ENCODE measurements around the gene NEK1.
"Not testable (repeated sequence)": the region's sequence is repeated elsewhere in the genome, so short reads cannot be mapped to it uniquely, and the experiment has no call there.

Gene NEK1

DNA sequence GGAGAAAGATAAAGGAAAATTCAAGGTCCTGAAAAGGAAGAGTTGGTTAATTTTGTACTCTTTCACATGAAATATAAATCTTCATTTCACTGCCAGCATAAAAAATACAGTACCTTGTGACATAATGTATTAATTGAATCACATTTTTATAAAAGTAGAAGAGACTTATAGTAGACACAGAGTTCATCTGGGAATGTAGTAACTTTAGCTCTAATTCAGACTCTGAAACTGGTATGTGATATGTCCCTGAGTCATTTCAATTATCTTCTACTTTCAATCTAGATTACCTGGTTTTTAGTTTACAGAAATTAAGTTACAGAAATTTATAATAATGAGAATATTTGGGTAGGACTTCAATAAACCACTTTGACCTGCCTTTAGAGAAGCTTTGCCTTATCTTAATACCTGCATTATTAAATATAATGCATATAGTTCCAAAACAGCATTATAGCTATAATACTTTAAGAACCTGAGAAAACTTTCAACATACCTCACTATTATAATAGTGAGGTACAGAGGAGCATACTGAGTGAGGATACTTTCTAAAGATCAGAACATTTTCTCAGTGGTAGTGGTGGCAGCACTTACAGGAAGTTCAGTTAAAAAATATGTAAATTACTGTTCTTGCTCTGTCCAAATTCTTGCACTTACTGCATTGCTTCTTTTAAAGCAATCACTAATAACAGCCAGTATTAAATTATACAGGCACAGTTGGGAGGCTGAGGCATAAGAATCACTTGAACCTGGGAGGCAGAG, 11.2 kb downstream of the NEK1 start:
- DNase-seq (ENCODE audit: low read depth, low spot score) = no peak

DNA sequence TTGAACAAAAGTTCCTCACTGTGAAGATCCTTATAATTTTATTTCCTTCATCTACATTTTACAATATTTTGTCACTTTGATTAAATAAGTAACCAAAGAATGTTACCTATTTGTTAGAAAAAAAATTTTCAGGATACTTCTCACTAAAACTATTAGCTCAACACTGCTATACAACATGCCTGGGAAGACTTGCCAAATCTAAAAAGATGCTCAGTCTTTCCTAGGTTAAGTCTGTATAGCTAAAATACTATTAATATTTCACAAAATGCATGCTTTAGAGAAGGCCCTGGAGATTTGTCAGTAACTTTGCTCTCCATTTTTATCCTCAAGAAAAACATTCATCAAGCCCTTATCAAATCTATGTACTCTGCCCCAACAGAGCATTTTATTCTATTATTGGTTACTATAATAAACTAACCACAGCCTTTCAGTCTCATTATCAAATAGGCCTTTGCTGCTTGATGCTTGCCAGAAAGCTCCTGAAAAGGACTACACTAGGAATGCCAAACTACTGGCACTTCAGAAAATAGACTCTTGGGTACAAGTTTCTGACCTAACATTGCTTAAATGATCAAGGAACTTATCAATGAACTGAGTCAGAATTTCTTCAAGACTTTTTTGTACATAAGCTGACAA, 17.7 kb downstream of the NEK1 start:
- no peak for DNase-seq (ENCODE audit: low read depth, low spot score)

DNA sequence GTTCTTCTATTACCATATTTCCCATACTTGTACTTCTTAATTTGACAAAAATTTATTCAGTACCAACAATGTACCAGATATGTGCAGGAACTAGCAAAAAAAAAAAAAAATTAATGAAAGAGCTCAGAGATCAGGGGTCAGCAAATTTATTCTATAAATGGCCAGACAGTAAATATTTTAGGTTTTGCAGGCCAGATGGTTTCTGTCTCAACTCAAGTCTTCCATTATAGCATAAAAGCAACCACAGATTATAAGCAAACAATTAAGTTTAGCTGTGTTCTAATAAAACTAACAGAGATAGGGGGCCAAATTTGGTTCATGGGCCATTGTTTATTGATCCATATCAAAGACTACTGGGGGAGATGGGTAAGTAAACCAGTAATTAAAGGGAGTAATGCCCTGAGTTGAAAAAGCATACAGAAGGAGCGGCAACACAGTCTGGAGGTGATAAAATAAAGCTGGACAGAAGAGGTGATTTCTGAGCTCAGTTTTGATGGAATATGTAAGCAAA, 19.3 kb downstream of the NEK1 start:
- DNase-seq (ENCODE audit: low read depth, low spot score) = no peak

DNA sequence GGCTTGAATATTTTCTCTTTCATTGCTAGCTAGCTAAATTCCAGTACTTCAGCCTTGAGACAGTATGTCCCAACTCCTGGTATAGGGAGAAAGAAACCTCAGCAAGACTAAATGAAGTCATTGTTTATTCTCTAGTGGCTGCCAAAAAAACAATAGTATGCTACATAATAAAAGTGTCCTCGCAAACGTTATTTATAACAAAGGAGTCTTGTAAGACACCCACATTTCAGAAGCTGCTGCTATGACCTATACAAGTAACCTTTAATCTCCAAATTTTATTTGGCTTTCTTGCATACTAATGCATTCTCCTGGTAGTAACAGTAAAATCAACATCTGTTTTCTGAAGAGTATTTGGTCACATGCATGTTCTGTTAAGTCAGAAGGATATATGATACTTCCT, 28.8 kb downstream of the NEK1 start:
- DNase-seq (ENCODE audit: low read depth, low spot score) = no peak

DNA sequence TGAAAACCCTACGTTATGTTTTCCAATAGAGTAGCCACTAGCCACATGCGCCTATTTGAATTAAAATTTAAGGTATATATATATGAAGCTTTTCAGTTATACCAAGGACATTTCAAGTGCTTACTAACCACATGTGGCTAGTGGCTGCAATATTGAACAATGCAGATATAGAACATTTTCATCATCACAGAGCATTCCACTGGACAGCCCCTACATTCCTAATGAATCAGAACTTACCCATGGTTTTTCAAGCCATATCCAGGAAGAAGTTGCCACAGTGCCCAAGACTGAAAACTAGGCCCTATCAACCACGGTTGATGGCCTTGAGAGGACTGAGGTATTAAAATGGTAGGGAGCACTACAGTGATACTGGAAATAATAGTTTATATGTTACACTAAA, 29.7 kb downstream of the NEK1 start:
- DNase-seq (ENCODE audit: low read depth, low spot score) = no peak

DNA sequence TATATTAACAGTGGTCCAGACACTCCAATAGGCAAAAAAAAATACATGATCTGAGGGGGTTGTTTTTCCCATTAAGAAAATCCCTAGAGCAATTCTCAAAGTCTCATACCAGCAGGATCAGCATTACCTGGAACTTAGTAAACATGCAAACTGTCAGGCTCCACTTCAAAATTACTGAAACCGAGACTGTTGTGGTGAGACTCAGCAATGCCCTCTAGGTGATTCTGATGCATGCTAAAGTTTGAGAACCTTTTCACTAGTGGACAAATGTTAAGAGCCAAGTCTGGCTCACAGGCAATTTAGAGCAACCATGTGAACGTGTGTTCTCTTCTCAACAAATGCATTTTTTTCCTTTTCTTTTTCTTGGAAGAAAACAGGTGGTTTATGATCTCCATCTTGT, 30.2 kb downstream of the NEK1 start:
- DNase-seq (ENCODE audit: low read depth, low spot score) = no peak

DNA sequence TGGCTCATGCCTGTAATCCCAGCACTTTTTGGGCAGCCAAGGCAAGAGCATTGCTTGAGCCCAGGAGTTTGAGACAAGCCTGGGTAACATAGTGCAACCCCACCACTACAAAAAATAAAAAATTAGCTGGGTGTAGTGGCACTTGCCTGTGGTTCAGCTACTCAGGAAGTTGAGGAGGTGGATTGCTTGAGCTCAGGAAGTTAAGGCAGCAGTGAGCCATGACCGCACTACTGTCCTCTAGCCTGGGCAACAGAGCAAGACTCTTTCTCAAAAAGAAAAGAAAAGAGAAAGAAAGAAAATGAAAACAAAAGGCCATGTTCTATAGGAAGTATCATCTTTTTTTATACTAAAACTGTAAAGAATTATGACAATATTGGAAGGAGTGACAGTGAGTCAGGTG, 38.5 kb downstream of the NEK1 start:
- DNase-seq (ENCODE audit: low read depth, low spot score) = no peak

DNA sequence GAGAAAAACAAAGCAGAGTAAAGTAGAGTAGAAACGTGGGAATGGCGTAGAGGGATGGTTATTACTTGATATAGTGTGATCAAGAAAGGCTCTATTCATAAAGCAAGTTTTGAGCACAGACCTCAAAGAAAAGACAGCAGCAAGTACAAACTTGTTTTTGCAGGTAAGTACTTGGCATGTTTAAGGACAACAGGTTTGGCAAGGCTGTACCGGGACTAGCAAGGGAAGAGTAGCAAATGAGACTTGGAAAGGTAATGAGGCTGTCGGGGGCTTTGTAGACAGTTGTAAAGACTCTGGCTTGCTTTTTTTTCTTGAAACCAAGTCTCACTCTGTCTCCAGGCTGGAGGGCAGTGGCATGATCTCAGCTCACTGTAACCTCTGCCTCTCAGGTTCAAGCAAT, 40.9 kb downstream of the NEK1 start:
- no peak for DNase-seq (ENCODE audit: low read depth, low spot score)

DNA sequence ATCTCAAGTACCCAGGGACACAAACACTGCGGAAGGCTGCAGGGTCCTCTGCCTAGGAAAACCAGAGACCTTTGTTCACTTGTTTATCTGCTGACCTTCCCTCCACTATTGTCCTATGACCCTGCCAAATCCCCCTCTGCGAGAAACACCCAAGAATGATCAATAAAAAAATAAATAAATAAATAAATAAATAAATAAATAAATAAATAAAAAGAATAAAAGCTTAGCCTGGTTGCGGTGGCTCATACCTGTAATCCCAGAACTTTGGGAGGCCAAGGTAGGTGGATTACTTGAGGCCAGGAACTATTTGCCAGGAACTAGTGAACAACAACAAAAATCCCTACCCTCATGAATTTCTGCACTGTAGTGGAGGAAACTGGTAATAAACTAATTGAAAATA, 41.4 kb downstream of the NEK1 start:
- DNase-seq (ENCODE audit: low read depth, low spot score) = not testable (repeated sequence)

DNA sequence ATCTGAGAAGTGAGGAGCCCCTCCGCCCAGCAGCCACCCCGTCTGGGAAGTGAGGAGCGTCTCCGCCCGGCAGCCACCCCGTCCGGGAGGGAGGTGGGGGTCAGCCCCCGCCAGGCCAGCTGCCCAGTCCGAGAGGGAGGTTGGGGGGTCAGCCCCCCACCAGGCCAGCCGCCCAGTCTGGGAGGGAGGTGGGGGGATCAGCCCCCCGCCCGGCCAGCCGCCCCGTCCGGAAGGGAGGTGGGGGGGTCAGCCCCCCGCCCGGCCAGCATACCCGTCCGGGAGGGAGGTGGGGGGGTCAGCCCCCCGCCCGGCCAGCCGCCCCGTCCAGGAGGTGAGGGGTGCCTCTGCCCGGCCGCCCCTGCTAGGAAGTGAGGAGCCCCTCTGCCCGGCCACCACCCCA, 42.1 kb downstream of the NEK1 start:
- not testable (repeated sequence) for DNase-seq (ENCODE audit: low read depth, low spot score)

DNA sequence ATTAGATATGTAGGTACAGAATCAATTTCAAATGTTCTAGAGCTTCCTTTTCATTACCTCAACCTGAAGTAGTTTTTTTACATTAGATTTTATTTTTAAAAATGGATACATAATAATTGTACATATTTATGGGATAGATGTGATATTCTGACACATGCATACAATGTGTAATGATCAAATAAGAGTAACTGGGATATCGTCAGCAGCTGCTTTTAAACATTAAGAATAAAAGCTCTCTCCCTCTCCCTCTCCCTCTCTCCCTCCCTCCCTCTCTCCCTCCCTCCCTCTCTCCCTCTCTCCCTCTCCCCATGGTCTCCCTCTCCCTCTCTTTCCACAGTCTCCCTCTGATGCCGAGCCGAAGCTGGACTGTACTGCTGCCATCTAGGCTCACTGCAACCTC, 43.2 kb downstream of the NEK1 start:
- DNase-seq (ENCODE audit: low read depth, low spot score) = not testable (repeated sequence)

DNA sequence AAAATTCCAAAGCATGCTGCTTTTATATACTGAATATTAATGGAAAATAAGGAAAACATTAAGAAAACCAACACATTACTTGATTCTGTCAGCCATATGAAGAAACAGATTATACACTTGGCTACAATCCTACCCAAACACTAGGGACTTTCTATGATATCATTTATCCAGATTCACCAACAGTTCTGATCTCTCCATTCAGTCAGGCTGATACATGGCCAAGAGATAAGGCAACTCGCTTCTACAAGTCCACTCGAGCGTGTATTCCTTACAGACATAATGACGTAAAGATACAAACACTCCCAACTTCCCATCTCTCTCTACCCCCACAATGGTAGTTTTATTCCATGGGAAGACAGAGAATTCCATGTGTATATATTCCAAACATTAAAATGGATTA, 44.5 kb downstream of the NEK1 start:
- no peak for DNase-seq (ENCODE audit: low read depth, low spot score)

DNA sequence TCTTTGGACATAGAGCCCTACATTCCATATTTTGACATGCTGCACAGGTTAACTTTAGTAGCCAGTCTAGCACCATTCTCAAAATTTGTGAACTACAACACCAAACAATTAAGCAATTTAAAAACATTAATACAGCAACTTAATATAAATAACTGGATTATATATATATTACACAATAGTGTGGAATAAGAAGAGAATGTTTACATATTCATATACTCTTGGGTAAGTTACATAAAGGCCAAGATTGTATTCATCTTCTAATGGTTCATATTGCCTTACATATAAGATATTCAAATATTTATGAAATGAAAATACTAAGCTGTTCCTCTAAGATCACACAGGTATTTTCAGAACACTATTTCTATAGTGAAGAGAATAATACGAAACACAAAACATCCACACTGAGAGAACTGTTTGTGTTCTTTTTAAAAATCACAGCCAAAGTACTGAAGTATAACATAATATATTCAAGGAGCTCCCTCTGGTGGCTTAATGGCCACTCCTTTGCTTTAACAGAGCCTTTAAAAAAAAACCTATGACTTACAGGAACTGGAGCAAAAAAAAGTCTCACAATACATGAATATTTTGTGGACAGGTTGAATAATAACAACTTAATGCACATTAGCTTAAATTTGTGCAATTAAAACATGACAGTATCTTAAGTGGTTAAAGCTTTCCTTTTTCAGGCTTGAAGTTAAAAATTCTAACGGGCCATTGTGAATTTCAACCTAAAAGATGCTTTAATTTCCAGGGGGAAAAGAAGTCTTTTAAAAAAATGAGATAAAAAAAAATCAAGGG, 46.2 kb downstream of the NEK1 start:
- peak; percentile 16 for DNase-seq (ENCODE audit: low read depth, low spot score)

DNA sequence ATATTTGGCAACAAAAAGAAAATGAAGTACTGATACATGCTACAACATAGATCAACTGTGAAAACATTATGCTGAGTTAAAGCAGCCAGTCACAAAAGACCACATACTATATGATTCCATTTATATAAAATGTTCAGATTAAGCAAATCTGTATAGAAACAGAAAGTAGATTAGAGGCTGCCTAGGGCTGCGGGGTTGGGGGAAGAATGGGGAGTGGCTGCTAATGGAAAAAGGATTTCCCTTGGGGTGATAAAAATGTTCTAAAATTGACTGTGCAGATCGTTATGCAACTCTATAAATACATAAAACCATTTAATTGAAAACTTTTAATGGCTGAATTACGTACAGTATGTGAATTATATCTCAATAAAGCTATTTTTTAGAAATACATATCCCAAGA, 46.8 kb downstream of the NEK1 start:
- no peak for DNase-seq (ENCODE audit: low read depth, low spot score)

DNA sequence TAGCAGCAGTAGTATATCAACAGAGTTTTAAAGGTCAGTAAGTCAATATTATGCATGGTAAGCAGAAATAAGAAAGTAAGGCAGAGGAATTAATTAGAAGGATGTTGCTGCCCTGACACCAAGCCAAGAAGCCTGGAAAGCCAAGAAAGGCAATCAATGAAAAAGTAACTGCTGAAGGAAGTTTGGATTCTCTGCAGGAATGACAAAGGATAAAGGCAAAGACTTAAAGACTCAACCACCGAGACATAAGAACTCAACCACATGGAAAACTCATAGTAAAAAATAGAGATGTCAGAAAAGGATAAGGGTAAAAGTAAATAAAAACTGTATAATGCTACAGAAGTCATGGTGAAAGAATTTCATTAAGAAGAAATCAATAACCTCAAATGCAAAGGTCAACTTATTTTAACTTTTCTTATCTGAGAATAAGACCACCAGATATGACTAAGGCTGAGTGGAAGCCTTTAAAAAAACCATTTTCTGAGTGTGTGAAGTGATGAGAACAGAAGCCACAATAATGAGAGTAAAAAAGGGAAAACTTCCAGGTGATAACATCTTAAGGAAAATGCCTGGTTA, 55.2 kb downstream of the NEK1 start:
- no peak for DNase-seq (ENCODE audit: low read depth, low spot score)

DNA sequence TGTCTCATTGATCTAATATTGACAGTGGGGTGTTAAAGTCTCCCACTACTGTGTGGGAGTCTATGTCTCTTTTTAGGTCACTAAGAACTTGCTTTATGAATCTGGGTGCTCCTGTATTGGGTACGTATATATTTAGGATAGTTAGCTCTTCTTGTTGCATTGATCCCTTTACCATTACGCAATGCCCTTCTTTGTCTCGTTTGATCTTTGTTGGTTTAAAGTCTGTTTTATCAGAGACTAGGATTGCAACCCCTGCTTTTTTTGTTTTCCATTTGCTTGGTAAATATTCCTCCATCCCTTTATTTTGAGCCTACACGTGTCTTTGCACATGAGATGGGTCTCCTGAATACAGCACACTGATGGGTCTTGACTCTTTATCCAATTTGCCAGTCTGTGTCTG, 65.8 kb downstream of the NEK1 start:
- not testable (repeated sequence) for DNase-seq (ENCODE audit: low read depth, low spot score)

DNA sequence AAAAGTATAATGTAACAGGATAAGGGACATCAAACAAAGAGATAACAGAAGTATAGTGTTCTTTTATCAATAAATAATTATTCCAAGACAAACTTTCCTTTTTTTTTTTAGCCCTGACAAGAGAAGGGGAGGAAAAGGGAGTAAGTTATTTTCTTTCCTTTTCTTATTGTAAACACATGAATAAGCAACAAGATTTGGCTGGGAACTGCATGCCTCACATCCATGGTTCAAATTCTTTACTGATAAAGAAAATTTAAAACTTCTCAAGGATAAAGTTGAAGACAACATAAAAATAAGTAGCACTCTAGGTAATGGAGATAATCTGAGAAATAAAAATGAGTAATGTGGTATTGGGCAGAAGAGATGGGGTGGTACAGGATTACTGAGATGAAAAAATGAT, 71.6 kb downstream of the NEK1 start:
- DNase-seq (ENCODE audit: low read depth, low spot score) = no peak

DNA sequence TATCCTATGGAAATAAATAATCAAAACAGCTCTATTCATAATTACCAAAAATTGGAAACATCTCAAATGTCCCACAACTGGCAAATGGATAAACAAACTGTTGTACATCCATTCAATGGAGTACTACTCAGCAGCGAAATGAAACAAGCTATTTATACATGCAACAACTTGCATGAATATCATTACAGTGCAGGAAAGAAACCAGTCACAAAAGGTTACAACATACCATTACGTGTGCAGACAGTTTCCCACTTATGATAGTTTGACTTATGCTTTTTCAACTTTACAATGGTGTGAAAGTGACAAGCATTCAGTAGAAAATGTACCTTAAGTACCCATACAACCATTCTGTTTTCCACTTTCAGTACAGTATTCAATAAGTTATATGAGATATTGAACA, 82.3 kb downstream of the NEK1 start:
- DNase-seq (ENCODE audit: low read depth, low spot score) = no peak

DNA sequence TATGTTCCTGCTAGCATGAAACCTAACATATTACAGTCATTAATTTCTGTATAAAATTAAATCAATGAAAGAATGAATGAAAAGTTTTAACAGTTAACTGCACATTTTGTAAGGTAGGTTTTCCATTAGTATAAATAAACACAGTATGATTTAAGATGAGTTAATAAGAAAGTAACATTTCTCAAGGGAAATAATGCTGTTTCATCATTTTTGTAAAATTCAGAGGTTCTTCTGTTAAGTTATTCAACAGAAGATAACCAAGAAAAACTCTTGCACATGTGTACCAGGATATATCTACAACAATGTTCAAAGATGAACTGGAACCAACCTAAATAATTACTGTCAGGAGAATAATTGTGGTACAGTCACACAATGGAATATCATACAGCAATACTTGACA, 88.6 kb downstream of the NEK1 start:
- DNase-seq (ENCODE audit: low read depth, low spot score) = no peak

DNA sequence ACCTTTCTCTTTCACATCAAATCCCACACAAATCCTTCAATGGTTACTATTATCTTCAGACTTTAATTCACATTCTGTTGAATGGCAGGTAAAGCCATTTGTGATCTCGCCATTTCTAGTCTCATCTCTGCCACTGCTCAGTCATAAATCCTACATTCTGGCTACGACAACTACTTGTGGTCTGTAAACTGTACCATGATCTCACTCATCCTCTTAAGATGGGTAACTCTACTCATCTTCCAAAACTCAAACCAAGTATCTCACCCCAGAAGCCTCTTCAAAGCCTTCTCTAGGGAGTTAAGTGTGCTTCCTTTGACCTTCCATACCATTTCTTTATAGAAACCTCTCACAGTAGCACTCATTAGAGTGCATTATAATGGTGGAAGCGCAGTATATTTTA, 101.8 kb downstream of the NEK1 start:
- no peak for DNase-seq (ENCODE audit: low read depth, low spot score)

DNA sequence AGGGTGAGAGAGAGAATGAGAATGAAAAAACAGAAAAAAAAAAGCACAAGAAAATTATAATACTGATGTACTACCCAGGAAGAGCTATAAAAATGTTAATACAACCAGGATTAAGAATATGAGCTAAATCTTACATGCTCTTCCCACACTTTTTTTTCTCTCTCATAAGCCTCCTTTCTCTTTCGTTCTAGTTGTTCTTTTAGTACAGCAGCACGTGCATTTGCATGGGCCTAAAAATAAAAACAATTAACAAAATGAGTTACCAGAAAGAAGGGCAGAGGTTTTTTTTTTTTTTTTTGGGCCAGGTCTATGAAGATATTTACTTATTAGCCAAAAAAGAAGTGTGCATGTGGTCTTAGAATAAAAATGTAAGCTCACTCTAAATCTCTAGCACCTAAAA, 105.5 kb downstream of the NEK1 start:
- no peak for DNase-seq (ENCODE audit: low read depth, low spot score)

DNA sequence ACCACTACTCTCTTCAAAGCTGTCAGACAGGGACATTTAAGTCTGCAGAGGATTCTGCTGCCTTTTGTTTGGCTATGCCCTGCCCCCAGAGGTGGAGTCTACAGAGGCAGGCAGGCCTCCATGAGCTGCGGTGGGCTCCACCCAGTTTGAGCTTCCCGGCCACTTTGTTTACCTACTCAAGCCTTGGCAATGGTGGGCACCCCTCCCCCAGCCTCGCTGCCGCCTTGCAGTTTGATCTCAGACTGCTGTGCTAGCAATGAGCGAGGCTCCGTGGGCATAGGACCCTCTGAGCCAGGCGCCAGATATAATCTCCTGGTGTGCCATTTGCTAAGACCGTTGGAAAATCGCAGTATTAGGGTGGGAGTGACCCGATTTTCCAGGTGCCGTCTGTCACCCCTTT, 112.5 kb downstream of the NEK1 start:
- DNase-seq (ENCODE audit: low read depth, low spot score) = not testable (repeated sequence)

Measured in brain pericyte (primary cell).